Fibroblast of skin of abdomen (primary cell): ENCODE results near the gene FOXI1.
"Not testable (repeated sequence)": the region's sequence is repeated elsewhere in the genome, so short reads cannot be mapped to it uniquely, and the experiment has no call there.

ENCODE experiments used
- DNase-seq: peaks from one replicate; pipeline ENCODE4 v3.0.0-alpha.2; 2013

FOXI1 gene

GRCh38 chr5:170092455-170093101 is 13.1 kb upstream of the FOXI1 start:
- DNase-seq, result no peak

GRCh38 chr5:170094329-170094728 is 11.4 kb upstream of the FOXI1 start:
- not testable (repeated sequence) for DNase-seq

- no peak for DNase-seq
Measured at GRCh38 chr5:170095646-170096045, 10.1 kb upstream of the FOXI1 start.

GRCh38 chr5:170097934-170098333 is 7.8 kb upstream of the FOXI1 start:
- DNase-seq, result no peak

- DNase-seq, result peak; percentile 79
Measured at GRCh38 chr5:170100066-170100943, 5.4 kb upstream of the FOXI1 start.

- DNase-seq, result no peak
Measured at GRCh38 chr5:170103447-170103846, 2.2 kb upstream of the FOXI1 start.

- DNase-seq, result no peak
Measured at GRCh38 chr5:170104299-170104698, 1.4 kb upstream of the FOXI1 start.

- no peak for DNase-seq
Measured at GRCh38 chr5:170104710-170105109, 987 bp upstream of the FOXI1 start.

- DNase-seq, result no peak
Measured at GRCh38 chr5:170107674-170108073, 2.0 kb downstream of the FOXI1 start.

- DNase-seq, result no peak
Measured at GRCh38 chr5:170108266-170108785, 2.6 kb downstream of the FOXI1 start.

GRCh38 chr5:170109059-170110031 is 3.6 kb downstream of the FOXI1 start:
- no peak for DNase-seq

GRCh38 chr5:170110403-170111087 is 4.8 kb downstream of the FOXI1 start:
- no peak for DNase-seq

- no peak for DNase-seq
Measured at GRCh38 chr5:170111088-170111785, 5.5 kb downstream of the FOXI1 start.

GRCh38 chr5:170112876-170113521 is 7.3 kb downstream of the FOXI1 start:
- DNase-seq, result no peak

GRCh38 chr5:170113522-170113900 is 7.8 kb downstream of the FOXI1 start:
- no peak for DNase-seq

- DNase-seq, result no peak
Measured at GRCh38 chr5:170114271-170114670, 8.6 kb downstream of the FOXI1 start.

- DNase-seq, result no peak
Measured at GRCh38 chr5:170115925-170116324, 10.2 kb downstream of the FOXI1 start.

- no peak for DNase-seq
Measured at GRCh38 chr5:170117736-170118135, 12.0 kb downstream of the FOXI1 start.

- DNase-seq, result peak; percentile 93
Measured at GRCh38 chr5:170120576-170120975, 14.9 kb downstream of the FOXI1 start.

GRCh38 chr5:170121321-170121720 is 15.6 kb downstream of the FOXI1 start:
- peak; percentile 69 for DNase-seq

GRCh38 chr5:170126061-170126460 is 20.4 kb downstream of the FOXI1 start:
- no peak for DNase-seq
